ENCODE data around the gene TMX4. TPM values are rescaled to one million over a fixed set of nuclear protein-coding genes. Genes with fewer than 3 reads are reported as not detected.

Gene TMX4
- total and polyA plus RNA-seq, 2 of the 8 experiments (the other 6 are each of a cell fraction or from before 2014, with no cell fraction given), result 2.1 to 7.8 TPM

DNA sequence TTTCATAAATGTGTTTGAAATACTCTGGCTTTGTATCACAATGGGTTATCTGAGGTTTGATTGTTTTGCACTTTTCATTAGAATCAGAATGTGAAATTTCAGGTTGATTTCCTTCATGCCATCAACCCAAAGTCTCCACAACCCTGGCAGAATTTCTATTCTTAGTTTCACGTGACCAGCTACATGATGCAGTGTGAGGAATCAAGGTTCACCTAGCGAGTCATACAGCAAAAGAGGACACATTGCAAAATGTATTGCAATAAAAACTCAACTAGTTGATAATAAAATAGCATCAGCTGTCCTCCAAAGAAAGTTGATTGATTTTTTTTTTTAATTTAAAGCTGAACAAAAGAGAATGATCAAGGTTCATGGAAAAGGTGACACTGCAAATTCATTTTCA, 81.5 kb downstream of the TMX4 start:
- Histone ChIP-seq H3K56ac (replicated peaks; ENCODE audit: insufficient read length, low read depth, low read length) (no peak overlapping the region), H4K5ac (ENCODE audit: insufficient read length, low read depth, low read length) (no peak overlapping the region), H2BK15ac (ENCODE audit: low read length) (no peak overlapping the region), H2BK20ac (ENCODE audit: low read length) (no peak overlapping the region), H3K23me2 (ENCODE audit: low read depth, low read length) (peaks cover 2% of the 10 kb centered on the region; the same call in 1 of the 2 replicates), H4K20me1 (replicated peaks in 1 of 2; ENCODE audit: control insufficient read depth in 1 of 2, insufficient read depth in 2 of 2, low read length in 2 of 2) (no peaks in the 10 kb centered on the region), H3K36me3 (ENCODE audit: control insufficient read depth in 2 of 4, insufficient read depth in 4 of 4, low read length in 3 of 4) (no peaks in the 10 kb centered on the region; a peak in 1 of 8 replicates), H2AK5ac (ENCODE audit: low read depth, low read length) (no peak overlapping the region), H2BK5ac (ENCODE audit: low read depth, low read length) (no peak overlapping the region), H3K4me2 (ENCODE audit: insufficient read depth in 1 of 2, low read depth in 2 of 2, low read length in 2 of 2) (no peak overlapping the region), H2BK120ac (replicated peaks; ENCODE audit: low read depth, low read length) (no peak overlapping the region), H3K18ac (ENCODE audit: extremely low read depth, low read length) (no peak overlapping the region), H4K91ac (replicated peaks; ENCODE audit: insufficient read length, low read length) (no peak overlapping the region), H4K8ac (ENCODE audit: extremely low read depth, insufficient read depth, low read length) (no peak overlapping the region), H3K27me3 (replicated peaks in 1 of 4; ENCODE audit: control insufficient read depth in 3 of 4, extremely low read depth in 1 of 4, insufficient read depth in 3 of 4, low read length in 3 of 4) (no peaks in the 10 kb centered on the region), H3K79me2 (ENCODE audit: control insufficient read depth in 1 of 2, insufficient read depth in 2 of 2, low read length in 2 of 2) (no peaks in the 10 kb centered on the region), H3K14ac (ENCODE audit: insufficient read length) (no peak overlapping the region), H3K4me1 (replicated peaks in 1 of 4; ENCODE audit: control insufficient read depth in 3 of 4, insufficient read depth in 4 of 4, low read length in 3 of 4) (no peaks in the 10 kb centered on the region), H3K9ac (replicated peaks in 1 of 4; ENCODE audit: extremely low read depth in 1 of 4, low read depth in 3 of 4, low read length in 3 of 4) (no peak overlapping the region), H3K23ac (ENCODE audit: insufficient read length) (no peak overlapping the region), H3K27ac (ENCODE audit: low read depth, low read length) (no peak overlapping the region), H3K9me3 (ENCODE audit: insufficient read depth in 2 of 2, low read depth in 1 of 2, low read length in 1 of 2) (peaks cover 6 to 17% of the 10 kb centered on the region in 2 experiments), H2BK12ac (ENCODE audit: low read depth, low read length) (no peak overlapping the region), H3K4ac (replicated peaks; ENCODE audit: insufficient read length, low read depth, low read length) (no peak overlapping the region), H3K79me1 (ENCODE audit: low read depth, low read length) (no peaks in the 10 kb centered on the region), H3K4me3 (ENCODE audit: extremely low read depth in 1 of 4, insufficient read depth in 2 of 4, low read depth in 3 of 4, low read length in 4 of 4) (no peak overlapping the region), H2AFZ (ENCODE audit: low read length) (no peak overlapping the region)
- FAIRE-seq, result no peak
- POLR2A ChIA-PET (ENCODE audit: partially characterized antibody), result no interaction called here
- CTCF ChIA-PET (ENCODE audit: partially characterized antibody), result interaction anchor here (0.6 to 6.5 kb wide), 9 partner anchors 11 to 784 kb away, joined by 3 to 53 read pairs (median 4); no protein-coding TSS in a partner anchor
- no peak for DNase-seq (ENCODE audit: low read depth in 1 of 2, low spot score in 2 of 2)
- WGBS, 2 experiments (ENCODE audit: extremely low coverage in 1 of 2, insufficient coverage in 1 of 2, insufficient read length in 1 of 2, insufficient replicate concordance in 2 of 2, low coverage in 1 of 2, low lambda C conversion rate in 2 of 2, missing lambda C conversion rate in 1 of 2), result 90% methylated on average over 2 of the region's 2 CpGs; no CpG with 5 or more reads in 1 of the 2 experiments
- TF ChIP-seq HDAC2 (IDR thresholded peaks at IDR 0.05; ENCODE audit: borderline replicate concordance in 1 of 2, low read depth in 2 of 2, low read length in 2 of 2), result no peak

Data from H1 (cell line).